Measurements from ENCODE around the gene IGFL3.

IGFL3 gene

GRCh38 chr19:46076951-46077814, 47.3 kb downstream of the IGFL3 start:
- DNase-seq (ENCODE audit: low read depth in 2 of 3, low spot score in 2 of 3) = peak in 2 of 3 experiments; percentile 6 to 18

GRCh38 chr19:46076031-46076880, 48.2 kb downstream of the IGFL3 start:
- DNase-seq (ENCODE audit: low read depth in 2 of 3, low spot score in 2 of 3) = no peak

GRCh38 chr19:46073268-46073922, 51.1 kb downstream of the IGFL3 start:
- no peak for DNase-seq (ENCODE audit: low read depth in 2 of 3, low spot score in 2 of 3)
